GM19193 (cell line): ENCODE measurements around the gene MET.

Experiments
- POLR2A ChIP-seq: IDR thresholded peaks from 4 replicates; pipeline ENCODE4 v1.6.1; 2011; ENCODE audit not compliant: insufficient read depth, insufficient read length; ENCODE audit errors: extremely low read depth

MET gene

GRCh38 chr7:116809636-116810266, 137.8 kb downstream of the MET start:
- no peak for TF ChIP-seq POLR2A

- no peak for TF ChIP-seq POLR2A
Measured at GRCh38 chr7:116810267-116811116, 138.5 kb downstream of the MET start.

- no peak for TF ChIP-seq POLR2A
Measured at GRCh38 chr7:116811768-116812167, 139.8 kb downstream of the MET start.

GRCh38 chr7:116812860-116813259, 140.9 kb downstream of the MET start:
- TF ChIP-seq POLR2A, result no peak

GRCh38 chr7:116815041-116815440, 143.0 kb downstream of the MET start:
- TF ChIP-seq POLR2A, result no peak

GRCh38 chr7:116820149-116820548, 148.2 kb downstream of the MET start:
- TF ChIP-seq POLR2A, result no peak

- no peak for TF ChIP-seq POLR2A
Measured at GRCh38 chr7:116824449-116824848, 152.5 kb downstream of the MET start.

- TF ChIP-seq POLR2A, result no peak
Measured at GRCh38 chr7:116828281-116828680, 156.3 kb downstream of the MET start.

- TF ChIP-seq POLR2A, result no peak
Measured at GRCh38 chr7:116829041-116829440, 157.0 kb downstream of the MET start.

- no peak for TF ChIP-seq POLR2A
Measured at GRCh38 chr7:116829493-116829892, 157.5 kb downstream of the MET start.

- TF ChIP-seq POLR2A, result no peak
Measured at GRCh38 chr7:116832692-116833091, 160.7 kb downstream of the MET start.

GRCh38 chr7:116834815-116835504, 163.0 kb downstream of the MET start:
- no peak for TF ChIP-seq POLR2A

- no peak for TF ChIP-seq POLR2A
Measured at GRCh38 chr7:116836048-116836447, 164.1 kb downstream of the MET start.

- no peak for TF ChIP-seq POLR2A
Measured at GRCh38 chr7:116836911-116837310, 164.9 kb downstream of the MET start.

- no peak for TF ChIP-seq POLR2A
Measured at GRCh38 chr7:116837586-116837985, 165.6 kb downstream of the MET start.

GRCh38 chr7:116840256-116840655, 168.3 kb downstream of the MET start:
- TF ChIP-seq POLR2A, result no peak

GRCh38 chr7:116842371-116842770, 170.4 kb downstream of the MET start:
- TF ChIP-seq POLR2A, result no peak

GRCh38 chr7:116843378-116843777, 171.4 kb downstream of the MET start:
- TF ChIP-seq POLR2A, result no peak
